Islet precursor cell (in vitro differentiated cells): ENCODE data around the gene PACS1.
"Not testable (repeated sequence)": the region's sequence is repeated elsewhere in the genome, so short reads cannot be mapped to it uniquely, and the experiment has no call there.

Experiments
- DNase-seq: peaks from one replicate; pipeline ENCODE4 v3.0.0-alpha.2; 2018

PACS1 gene

DNA sequence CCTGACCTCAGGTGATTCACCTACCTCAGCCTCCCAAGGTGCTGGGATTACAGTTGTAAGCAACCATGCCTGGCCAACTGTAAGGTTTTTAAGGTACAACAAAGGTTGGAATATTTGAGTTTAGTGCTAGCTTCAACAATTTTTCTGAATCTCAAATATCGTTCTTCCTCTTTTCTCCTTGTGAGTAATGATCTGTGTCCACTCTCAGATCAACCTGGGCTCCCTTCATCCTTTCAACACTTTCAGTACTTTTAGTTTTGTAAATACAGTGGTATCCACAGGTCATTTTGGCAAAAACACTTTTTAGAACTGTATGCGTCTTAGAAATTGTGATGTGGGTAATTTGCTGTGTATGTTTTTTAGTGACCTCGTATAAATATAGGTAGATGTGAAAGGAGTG lies 7.9 kb downstream of the PACS1 start:
- DNase-seq, result no peak

DNA sequence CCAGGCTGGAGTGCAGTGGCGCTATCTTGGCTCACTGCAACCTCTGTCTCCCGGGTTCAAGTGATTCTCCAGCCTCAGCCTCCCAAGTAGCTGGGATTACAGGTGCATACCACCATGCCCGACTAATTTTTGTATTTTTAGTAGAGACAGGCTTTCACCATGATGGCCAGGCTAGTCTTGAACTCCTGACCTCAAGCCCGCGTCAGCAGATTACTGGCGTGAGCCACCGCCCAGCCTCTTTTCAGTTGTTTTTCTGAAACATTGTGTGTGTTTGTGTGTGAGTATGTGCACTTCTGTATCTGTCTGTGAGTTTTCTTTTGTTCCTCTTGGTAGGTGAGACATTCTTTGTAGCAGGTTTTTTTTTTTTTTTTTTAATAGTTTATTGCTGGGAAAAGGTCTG lies 8.9 kb downstream of the PACS1 start:
- DNase-seq, result not testable (repeated sequence)

DNA sequence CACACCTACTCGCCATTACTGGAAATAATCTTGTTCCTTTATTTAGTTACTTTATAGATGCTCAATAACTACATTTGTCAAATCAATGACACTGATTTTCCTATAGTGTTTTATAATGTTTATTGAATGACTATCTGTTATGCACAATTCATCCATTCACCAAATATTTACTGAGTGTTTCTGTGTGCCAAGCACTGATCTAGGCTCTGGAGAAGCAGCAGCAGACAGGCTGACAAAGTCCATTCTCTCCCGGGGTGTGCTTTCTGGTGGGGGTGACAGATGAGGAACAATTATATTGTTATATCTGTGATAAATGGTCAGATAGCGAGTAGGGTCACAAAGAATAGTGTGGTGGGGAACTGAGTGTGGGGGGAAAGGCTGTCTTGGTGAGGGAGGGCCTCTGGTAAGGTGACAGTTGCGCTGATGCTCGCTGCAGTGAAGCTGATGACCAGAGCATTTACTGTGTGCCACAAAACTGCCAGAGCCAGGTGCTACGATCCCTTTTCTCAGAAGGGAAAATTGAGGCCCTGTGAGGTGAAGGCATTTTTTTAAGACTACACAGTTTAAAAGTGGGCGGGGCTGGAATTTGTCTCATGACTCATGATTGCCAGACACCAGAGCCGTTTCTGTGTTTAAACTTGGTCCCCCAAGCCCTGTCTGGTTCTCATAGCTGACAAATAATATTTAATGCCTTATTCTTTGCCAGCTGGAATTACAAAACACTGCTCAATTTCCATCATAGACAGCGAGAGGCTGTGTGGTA lies 10.2 kb downstream of the PACS1 start:
- peak; percentile 81 for DNase-seq

DNA sequence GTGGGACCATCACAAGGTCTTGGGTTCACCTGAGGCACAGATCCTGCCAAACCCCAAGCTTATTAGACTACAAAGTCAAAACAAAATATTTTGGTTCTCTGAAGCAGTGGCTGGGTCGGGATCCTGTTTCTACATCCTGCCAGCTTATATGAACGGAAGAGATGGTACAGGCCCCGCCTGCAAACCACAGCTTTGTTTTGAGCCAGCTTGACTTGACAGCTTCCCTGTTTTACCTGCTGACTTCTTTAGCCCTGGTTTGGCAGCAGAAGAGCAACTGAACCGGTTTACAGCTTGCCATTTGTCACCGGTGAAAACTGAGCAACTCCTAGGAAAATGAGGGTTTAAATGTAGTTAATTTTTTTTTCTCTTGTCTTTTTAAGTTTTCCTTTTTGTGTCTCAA lies 11.4 kb downstream of the PACS1 start:
- peak; percentile 73 for DNase-seq

DNA sequence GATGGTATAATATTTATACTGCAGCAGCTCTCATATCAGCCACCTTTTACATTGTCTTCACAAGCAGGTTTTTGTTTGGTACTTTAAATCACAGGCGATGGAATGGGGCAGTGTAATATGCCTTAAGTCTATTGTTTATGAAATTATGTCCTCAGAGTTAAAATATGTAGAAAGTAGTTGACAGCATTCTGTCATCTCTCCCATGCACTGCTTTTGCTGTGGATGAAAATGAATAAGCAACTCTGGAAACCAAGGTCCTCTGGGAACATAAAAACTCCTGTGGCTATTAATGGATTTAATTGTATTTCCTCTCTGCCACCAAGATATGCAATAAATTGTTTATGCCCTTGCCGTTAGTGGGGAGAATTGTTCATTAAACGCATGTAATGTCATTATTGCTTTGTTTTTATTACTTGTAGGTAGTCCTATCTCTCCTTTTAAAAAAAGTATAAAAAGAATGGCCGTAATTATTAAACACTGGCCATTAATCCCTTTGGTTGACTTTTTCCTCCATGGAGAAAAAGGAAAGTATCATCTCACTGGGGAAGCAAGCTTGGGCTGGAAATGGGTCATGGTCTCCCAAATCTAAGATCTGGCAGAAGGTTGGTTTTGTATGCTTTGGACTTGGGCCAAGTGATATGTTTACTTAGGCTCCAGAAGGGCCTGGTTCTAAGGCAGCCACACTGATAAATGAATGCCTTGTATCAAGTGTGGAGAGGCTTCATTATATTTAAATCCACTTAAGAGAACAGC lies 13.1 kb downstream of the PACS1 start:
- DNase-seq, result no peak

DNA sequence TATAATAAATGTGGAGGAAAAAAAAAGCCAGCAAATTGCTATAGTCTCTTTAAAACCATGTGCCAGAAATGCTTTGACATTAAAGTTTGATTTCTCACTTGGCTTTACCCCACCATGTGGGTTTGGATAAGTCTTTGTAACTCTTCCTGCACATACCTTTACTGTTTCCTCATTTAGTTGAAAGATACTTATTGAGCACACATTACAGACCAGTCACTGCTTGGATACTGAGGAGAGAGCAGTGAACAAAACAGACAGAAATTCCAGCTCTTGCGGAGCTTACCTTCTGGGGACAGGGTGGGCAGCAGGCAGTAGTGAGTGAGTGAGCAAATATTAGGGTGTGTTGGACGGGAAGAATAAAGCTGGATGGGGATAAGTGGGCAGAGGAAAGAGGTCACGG lies 13.7 kb downstream of the PACS1 start:
- DNase-seq, result no peak

DNA sequence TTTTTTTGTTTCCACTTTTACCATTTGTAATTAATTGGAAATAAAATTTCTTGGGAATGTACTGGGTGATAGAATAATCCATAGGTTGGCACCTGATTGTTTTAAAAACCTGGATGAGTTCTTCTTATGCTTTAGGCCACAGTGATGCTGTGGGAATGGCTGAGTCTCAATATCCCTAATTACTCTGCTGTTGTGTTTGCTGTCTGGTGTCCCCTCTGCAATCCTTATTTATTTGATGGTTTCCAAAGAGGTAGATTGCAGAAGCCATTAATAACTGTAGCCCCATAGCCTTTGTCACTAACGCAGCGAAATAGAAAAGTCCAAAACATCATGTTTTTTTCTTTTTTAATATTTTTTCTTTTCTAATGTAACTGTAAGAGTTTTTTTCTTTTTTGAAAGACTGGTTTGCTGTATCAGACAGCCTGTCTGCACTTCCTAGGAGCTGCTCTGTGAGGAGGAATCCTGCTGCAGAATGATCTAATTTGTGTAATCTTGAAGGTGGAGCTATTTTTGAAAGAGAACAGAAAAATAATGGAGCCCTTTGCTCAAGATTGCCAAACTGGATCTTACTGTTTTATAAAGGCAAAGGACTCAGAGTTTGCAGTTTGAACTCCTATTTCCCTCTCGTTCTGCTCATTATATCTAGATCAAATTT lies 14.9 kb downstream of the PACS1 start:
- DNase-seq, result no peak

DNA sequence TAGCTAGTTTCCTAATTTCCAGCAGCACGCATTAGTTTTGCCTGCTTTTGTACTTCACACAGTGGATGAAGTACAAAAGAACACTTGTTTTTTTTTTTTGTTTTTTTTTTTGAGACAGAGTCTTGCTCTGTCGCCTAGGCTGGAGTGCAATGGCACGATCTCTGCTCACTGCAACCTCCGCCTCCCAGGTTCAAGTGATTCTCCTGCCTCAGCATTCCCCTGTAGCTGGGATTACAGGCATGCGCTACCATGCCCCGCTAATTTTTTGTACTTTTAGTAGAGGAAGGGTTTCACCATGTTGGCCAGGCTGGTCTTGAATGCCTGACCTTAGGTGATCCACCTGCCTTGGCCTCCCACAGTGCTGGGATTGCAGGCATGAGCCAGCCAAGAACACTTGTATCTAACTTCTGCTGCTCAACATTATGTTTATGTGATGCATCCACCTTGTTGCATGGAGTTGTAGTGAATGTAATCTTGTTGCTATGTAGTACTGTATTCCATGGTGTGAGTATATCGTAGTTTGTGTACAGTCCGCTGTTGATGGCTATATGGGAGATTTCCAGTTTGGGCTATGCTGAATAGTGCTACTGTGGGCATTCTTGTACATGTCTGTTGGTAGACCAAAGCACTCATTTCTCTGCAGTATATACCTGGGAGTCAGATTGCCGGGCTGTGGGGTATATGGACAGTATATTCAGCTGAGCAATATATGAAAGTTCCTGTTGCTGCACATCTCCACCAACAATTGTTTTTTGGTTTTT lies 17.3 kb downstream of the PACS1 start:
- DNase-seq, result no peak

DNA sequence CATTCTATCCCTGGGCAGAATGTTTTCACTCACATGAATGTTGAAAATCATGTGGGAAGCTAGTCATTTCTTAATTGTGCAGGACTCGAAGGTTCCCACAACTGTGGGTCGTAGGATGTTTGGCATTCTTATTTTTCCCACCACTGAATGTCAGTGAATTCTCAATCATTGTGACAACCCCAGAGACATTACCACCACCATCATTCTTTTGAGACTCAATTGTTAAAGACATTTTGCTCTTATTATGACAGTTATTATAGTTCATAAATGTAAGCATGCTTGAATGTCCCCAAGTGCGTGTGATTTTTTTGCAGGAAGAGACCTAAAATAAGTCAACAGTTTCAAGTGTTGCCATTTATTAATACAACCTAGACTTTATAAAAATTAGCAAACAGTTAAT lies 19.0 kb downstream of the PACS1 start:
- no peak for DNase-seq

DNA sequence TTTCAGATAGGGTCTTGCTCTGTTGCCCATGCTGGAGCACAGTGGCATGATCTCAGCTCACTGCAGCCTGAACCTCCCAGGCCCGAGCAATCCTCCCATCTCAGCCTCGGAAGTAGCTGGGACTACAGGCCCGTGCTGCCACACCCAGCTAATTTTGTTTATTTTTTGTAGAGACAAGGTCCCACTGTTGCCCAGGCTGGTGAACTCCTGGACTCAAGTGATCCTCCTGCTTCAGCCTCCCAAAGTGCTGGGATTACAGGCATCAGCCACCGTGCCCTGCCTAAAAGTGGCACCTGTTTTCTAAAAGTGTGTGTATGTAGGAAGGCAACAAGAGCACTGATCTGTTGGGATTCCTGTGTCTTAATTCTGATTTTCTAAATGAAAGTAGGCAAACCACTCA lies 20.2 kb downstream of the PACS1 start:
- DNase-seq, result no peak

DNA sequence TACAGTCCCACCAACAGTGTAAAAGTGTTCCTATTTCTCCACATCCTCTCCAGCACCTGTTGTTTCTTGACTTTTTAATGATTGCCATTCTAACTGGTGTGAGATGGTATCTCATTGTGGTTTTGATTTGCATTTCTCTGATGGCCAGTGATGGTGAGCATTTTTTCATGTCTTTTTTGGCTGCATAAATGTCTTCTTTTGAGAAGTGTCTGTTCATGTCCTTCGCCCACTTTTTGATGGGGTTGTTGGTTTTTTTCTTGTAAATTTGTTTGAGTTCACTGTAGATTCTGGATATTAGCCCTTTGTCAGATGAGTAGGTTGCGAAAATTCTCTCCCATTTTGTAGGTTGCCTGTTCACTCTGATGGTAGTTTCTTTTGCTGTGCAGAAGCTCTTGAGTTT lies 22.1 kb downstream of the PACS1 start:
- DNase-seq, result not testable (repeated sequence)

DNA sequence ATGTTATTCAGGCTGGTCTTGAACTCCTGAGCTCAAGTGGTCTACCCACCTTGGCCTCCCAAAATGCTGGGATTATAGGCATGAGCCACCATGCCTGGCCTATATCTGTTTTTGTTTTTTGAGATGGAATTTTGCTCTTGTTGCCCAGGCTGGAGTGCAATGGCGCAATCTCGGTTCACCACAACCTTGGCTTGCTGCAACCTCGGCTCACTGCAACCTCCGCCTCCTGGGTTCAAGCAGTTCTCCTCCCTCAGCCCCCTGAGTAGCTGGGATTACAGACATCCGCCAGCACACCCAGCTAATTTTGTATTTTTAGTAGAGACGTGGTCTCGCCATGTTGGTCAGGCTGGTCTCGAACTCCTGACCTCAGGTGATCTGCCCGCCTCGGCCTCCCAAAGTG lies 29.7 kb downstream of the PACS1 start:
- not testable (repeated sequence) for DNase-seq

DNA sequence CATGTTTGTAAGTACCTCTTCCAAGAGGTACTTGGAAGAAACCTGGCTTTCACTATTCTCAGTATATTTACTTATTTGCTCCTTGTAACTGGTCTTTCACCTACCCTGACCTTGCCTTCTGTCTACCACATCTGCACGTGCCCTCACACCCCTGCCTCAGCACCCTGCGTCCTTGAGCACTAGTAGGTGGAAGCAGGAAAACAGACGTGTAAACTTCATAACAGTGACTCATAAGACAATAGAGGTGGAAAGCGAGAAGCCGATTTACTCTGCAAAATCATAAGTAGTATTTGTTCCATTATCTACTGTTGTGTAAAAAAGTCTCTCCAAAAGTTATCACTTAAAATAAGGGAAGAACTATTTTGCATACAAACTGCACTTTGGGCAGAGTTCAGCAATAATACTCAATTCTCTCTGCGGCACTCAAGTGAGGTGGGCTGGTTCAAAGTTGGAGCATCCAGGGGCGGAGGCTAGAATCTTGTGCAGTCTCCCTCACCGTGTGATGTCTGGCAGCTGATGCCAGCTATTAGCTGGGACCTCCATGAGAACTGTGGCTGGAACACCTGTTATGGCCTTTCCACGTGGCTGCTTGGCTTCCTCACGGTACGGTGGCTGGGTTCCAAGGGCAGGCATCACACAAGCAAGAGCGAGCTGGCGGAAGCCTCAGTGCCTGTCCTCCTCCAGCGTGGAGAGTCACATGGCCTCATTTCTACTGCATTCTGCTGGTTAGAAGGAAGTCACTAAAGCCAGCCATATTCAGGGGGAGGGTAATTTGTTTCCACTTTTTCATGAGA lies 30.4 kb downstream of the PACS1 start:
- DNase-seq, result no peak

DNA sequence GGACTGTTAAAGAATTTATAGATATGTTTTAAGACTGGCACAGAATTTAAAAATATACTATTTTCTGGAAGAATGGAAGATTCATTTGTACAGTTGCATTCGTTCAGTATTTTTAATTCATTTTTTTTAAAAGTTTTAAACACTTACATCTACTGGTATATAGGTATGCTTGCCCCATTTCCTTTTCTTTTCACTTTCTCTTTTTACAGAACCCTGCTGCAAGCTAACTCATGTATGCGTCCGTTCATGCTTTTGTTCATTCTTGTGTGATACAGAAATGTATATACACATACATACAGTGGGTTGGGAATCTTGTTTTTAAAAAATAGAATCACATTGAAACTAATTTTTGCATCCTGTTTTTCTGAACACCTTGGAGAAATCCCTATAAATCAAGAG lies 31.0 kb downstream of the PACS1 start:
- no peak for DNase-seq

DNA sequence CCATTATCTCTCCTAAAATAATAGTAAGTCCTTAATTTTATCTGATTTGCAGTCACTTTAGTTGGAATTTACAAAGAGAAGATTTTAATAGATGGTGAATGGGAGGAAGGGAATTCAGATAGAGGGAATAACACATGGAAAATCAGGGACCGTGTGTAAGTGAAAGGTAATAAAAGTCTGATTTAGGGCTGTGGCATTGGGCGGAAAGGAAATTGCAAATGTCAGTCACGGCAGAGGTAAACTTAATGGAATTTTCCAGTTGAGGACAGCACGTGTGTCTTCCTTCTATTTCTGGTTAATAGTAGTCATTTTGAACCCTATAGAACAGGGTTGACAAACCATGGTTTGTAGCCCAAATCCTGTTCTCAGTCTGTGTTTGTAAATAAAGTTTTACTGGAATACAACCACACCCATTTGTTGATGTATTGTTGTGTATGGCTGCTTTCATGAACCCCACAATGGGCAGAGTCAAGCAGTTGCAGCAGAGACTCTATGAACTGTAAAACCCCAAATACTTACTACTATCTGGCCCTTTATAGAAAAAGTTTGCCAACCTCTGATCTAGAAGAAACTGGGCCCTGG lies 34.1 kb downstream of the PACS1 start:
- no peak for DNase-seq

DNA sequence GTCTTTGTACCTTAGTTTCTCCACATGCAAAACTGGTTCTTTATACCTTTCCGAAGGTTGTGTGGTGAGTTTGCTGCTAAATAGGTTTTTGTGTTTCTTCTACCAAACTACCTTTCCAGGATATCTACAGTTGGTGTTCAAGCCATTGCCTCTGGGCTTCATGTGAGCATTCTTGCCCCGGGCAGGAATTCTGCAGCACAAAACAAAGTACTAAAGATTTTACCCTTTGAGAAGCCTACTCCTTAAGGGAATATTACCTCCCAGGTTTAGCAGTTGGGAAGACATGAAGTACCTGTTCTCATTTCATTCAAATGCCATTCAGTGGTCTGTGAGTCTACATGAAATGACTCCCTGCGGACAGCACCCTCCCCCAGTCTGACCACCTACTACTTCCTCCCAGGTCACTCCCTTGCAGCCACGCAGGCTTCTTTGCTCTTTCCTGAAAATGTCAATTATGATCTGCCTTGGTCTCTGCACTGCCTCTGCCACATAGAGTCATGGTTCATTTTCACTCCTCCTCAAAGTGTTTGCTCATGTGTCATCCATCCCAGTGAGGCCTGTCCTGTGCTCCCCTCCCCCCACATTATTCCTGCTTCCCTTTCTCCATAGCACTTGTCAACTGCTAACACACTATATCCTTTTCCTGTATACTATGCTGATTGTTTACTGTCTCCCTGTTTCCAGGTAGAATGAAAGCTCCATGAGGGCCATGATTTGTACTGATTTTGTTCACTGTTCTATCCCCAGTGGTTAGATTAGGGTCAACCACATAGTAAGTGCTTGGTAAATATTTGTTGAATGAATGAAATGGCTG lies 36.9 kb downstream of the PACS1 start:
- DNase-seq, result peak; percentile 90

DNA sequence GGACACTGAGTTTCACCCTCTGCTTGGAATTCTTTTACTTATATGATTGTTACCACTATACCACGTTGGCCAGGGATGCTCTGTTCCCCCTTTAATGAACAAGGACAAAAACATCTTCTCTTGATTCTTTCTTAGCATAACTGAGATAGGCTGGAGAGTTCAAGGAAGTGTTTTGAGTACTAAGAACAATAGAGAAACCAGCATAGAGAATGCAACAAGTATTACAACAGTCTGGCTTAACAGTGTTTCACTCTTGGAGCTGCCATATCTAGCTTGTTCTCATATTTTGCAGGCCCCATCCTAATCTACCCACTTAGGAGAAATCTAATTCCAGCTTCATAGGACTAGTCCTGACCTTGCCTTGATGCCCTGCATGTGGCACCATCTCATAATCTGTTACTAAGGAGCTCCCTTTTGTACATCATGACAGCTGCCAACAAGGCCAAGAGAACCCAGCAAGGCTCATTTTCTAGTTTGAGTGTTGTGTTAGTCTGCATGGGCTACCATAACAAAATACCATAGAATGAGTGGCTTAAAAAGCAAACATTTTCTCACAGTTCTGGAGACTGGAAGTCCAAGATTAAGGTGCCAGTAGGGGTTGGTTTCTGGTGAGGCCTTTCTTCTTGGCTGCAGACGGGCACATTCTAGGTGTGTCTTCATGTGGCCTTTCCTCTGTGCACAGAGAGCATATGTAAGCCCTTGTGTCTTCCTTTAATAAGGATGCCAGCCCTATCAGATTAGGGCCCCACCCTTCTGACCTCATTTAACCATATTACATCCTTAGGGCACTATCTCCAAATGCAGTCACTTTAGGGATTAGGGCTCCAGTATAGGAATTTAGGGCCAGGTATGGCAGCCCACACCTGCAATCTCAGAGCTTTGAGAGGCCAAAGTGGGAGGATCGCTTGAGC lies 37.8 kb downstream of the PACS1 start:
- no peak for DNase-seq

DNA sequence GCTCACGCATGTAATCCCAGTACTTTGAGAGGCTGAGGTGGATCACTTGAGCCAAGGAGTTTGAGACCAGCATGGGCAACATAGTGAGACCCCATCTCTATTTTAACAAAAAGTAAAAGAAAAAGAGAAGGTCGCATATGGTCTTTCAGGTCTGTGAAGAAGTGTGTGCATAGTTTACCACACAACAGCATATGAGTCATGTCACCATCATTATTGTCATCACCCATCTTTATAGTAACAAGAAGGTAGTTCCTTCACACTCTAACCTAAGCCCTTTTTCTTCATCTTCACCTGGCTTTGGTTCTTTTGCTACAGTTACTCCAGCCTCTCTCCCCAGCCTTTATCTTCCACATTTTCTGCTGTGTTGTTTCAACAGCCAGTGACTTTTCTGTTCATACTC lies 39.2 kb downstream of the PACS1 start:
- DNase-seq, result no peak

DNA sequence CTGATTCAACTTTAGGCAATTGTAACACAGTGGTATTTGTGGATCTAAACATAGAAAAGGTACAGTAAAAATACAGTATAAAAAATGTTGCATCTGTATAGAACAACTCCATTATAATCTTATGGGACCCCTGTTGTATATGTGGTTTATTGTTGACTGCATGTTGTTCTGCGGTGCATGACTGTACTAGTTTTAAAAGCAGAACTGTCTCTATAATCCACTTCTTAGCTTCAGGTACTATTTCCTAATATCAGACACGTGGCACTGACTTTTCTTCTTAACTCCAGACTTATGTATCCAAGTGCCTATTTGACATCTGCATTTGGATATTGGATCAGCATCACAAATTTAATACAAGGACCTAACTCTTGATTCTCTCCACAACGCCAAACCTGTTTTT lies 41.1 kb downstream of the PACS1 start:
- DNase-seq, result no peak

DNA sequence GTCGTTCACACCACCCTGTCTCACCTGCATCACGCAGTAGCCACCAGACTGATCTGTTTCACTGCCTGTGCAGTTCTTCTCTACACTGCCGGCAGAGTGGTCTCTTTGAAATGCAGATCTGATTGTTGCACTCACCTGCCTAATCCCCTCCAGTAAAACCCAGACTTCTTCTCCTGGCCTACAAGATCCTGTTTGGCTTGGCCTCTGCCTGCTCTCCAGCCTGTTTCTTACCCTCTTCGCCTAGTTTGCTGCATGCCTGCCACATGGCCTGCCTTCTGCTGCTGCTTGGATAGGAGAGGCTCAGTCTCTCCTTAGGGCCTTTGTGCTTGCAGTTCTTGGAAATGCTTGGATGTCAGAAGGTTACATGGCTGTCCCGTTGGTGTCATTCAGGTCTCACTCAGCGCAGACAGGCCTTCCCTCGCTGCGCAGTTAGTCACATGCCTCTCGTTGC lies 42.0 kb downstream of the PACS1 start:
- peak; percentile 78 for DNase-seq
